ENCODE measurements around the gene ZNF541. TPM values are rescaled to one million over a fixed set of nuclear protein-coding genes. Genes with fewer than 3 reads are reported as not detected.

ZNF541 gene
- polyA plus RNA-seq, 1 donor from 2014 or later = not detected

DNA sequence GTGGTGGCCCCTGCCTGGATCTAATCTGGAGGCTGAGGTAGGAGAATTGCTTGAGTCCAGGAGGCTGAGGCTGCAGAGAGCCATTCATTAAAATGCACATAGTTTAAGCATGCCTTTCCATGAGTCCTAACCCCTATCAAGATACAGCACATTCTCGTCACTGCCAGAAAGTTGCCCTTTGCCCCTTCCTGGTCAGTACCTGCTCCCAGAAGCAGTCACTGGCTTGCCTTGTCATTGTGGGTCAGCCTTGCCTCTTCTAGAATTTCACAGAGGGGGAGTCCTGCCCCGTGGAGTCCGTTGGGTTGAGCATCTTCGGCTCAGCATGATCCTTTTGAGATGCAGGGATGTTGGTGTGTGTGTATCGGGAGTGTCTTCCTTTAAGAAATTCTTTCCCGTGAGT is 46.8 kb upstream of the ZNF541 start:
- Histone ChIP-seq H3K9ac (ENCODE audit: low read length) (no peak overlapping the region), H3K79me2 (replicated peaks; ENCODE audit: insufficient read depth, low read length) (peaks cover 58% of the 10 kb centered on the region), H3K27me3 (ENCODE audit: insufficient read depth, low read depth, low read length) (no peaks in the 10 kb centered on the region), H4K20me1 (ENCODE audit: insufficient read depth) (peaks cover 5% of the 10 kb centered on the region), H3K4me2 (ENCODE audit: low read length) (no peak overlapping the region), H3K9me2 (ENCODE audit: insufficient read depth, low read length) (no peaks in the 10 kb centered on the region), H3F3A (ENCODE audit: insufficient read depth, low read length, poor library complexity, severe bottlenecking) (no peaks in the 10 kb centered on the region), H3K9me3 (ENCODE audit: low read length) (no peaks in the 10 kb centered on the region), H3K36me3 (ENCODE audit: insufficient read depth, low read length) (no peaks in the 10 kb centered on the region), H3K4me3 (ENCODE audit: low read length) (no peak overlapping the region), H3K27ac (ENCODE audit: low read length) (no peak overlapping the region), H2AFZ (ENCODE audit: low read depth, low read length) (no peak overlapping the region)
- TF ChIP-seq RAD21 (conservative IDR thresholded peaks at IDR 0.05) (no peak), MXI1 (conservative IDR thresholded peaks at IDR 0.05; ENCODE audit: poor library complexity, severe bottlenecking) (no peak), EZH2 (IDR thresholded peaks at IDR 0.05; ENCODE audit: borderline replicate concordance, insufficient read depth, low read length, poor library complexity, severe bottlenecking) (no peak)

DNA sequence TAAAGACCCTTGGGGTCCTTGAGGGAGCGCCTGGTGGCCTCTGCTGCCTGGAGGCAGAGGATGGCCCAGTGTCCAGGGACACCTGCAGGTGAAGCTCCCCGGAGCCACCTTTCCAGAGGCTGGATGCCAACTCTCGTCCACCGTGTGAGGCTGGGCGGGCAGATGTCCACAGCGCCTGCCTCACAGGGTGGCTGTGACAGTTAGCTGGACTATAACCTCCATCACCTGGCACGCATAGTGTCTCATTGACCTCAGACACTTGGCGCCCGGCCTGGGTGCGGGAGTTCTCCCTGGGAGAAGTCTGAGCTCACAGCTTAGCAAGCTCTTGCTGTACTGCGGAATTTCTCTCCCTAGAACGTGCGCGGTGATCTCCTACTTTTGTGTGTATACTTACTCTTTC is 45.8 kb upstream of the ZNF541 start:
- TF ChIP-seq EP300 (conservative IDR thresholded peaks at IDR 0.05; ENCODE audit: poor library complexity, severe bottlenecking) = no peak
- TF ChIP-seq, protein P1, sequence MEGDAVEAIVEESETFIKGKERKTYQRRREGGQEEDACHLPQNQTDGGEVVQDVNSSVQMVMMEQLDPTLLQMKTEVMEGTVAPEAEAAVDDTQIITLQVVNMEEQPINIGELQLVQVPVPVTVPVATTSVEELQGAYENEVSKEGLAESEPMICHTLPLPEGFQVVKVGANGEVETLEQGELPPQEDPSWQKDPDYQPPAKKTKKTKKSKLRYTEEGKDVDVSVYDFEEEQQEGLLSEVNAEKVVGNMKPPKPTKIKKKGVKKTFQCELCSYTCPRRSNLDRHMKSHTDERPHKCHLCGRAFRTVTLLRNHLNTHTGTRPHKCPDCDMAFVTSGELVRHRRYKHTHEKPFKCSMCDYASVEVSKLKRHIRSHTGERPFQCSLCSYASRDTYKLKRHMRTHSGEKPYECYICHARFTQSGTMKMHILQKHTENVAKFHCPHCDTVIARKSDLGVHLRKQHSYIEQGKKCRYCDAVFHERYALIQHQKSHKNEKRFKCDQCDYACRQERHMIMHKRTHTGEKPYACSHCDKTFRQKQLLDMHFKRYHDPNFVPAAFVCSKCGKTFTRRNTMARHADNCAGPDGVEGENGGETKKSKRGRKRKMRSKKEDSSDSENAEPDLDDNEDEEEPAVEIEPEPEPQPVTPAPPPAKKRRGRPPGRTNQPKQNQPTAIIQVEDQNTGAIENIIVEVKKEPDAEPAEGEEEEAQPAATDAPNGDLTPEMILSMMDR (IDR thresholded peaks at IDR 0.05; ENCODE audit: poor library complexity, severe bottlenecking) = no peak
- TF ChIP-seq RAD21 (conservative IDR thresholded peaks at IDR 0.05) = no peak
- no peak for TF ChIP-seq EZH2 (IDR thresholded peaks at IDR 0.05; ENCODE audit: borderline replicate concordance, insufficient read depth, low read length, poor library complexity, severe bottlenecking)
- TF ChIP-seq POLR2AphosphoS5 (IDR thresholded peaks at IDR 0.05) = no peak
- TF ChIP-seq TAF1 (IDR thresholded peaks at IDR 0.05; ENCODE audit: low read depth) = no peak
- TF ChIP-seq MXI1 (conservative IDR thresholded peaks at IDR 0.05; ENCODE audit: poor library complexity, severe bottlenecking) = no peak
- TF ChIP-seq, protein P2, sequence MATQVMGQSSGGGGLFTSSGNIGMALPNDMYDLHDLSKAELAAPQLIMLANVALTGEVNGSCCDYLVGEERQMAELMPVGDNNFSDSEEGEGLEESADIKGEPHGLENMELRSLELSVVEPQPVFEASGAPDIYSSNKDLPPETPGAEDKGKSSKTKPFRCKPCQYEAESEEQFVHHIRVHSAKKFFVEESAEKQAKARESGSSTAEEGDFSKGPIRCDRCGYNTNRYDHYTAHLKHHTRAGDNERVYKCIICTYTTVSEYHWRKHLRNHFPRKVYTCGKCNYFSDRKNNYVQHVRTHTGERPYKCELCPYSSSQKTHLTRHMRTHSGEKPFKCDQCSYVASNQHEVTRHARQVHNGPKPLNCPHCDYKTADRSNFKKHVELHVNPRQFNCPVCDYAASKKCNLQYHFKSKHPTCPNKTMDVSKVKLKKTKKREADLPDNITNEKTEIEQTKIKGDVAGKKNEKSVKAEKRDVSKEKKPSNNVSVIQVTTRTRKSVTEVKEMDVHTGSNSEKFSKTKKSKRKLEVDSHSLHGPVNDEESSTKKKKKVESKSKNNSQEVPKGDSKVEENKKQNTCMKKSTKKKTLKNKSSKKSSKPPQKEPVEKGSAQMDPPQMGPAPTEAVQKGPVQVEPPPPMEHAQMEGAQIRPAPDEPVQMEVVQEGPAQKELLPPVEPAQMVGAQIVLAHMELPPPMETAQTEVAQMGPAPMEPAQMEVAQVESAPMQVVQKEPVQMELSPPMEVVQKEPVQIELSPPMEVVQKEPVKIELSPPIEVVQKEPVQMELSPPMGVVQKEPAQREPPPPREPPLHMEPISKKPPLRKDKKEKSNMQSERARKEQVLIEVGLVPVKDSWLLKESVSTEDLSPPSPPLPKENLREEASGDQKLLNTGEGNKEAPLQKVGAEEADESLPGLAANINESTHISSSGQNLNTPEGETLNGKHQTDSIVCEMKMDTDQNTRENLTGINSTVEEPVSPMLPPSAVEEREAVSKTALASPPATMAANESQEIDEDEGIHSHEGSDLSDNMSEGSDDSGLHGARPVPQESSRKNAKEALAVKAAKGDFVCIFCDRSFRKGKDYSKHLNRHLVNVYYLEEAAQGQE (IDR thresholded peaks at IDR 0.05; ENCODE audit: borderline replicate concordance) = no peak
- TF ChIP-seq SMC3 (conservative IDR thresholded peaks at IDR 0.05; ENCODE audit: poor library complexity) = no peak
- H3K4me3 ChIP-seq (ENCODE audit: low read length) = no peak overlapping the region
- H3K27ac ChIP-seq (ENCODE audit: low read length) = no peak overlapping the region
- no peaks in the 10 kb centered on the region for H3K36me3 ChIP-seq (ENCODE audit: insufficient read depth, low read length)
- H3K9me2 ChIP-seq (ENCODE audit: insufficient read depth, low read length) = no peaks in the 10 kb centered on the region
- peaks cover 63% of the 10 kb centered on the region for H3K79me2 ChIP-seq (replicated peaks; ENCODE audit: insufficient read depth, low read length)
- no peak overlapping the region for H3K4me2 ChIP-seq (ENCODE audit: low read length)
- no peaks in the 10 kb centered on the region for H3K9me3 ChIP-seq (ENCODE audit: low read length)
- no peaks in the 10 kb centered on the region for H3F3A ChIP-seq (ENCODE audit: insufficient read depth, low read length, poor library complexity, severe bottlenecking)
- H2AFZ ChIP-seq (ENCODE audit: low read depth, low read length) = no peak overlapping the region
- peaks cover 5% of the 10 kb centered on the region for H4K20me1 ChIP-seq (ENCODE audit: insufficient read depth)
- H3K27me3 ChIP-seq (ENCODE audit: insufficient read depth, low read depth, low read length) = no peaks in the 10 kb centered on the region
- H3K9ac ChIP-seq (ENCODE audit: low read length) = no peak overlapping the region

Data from neural cell (in vitro differentiated cells).